ENCODE results near the gene DESI1.

DNA sequence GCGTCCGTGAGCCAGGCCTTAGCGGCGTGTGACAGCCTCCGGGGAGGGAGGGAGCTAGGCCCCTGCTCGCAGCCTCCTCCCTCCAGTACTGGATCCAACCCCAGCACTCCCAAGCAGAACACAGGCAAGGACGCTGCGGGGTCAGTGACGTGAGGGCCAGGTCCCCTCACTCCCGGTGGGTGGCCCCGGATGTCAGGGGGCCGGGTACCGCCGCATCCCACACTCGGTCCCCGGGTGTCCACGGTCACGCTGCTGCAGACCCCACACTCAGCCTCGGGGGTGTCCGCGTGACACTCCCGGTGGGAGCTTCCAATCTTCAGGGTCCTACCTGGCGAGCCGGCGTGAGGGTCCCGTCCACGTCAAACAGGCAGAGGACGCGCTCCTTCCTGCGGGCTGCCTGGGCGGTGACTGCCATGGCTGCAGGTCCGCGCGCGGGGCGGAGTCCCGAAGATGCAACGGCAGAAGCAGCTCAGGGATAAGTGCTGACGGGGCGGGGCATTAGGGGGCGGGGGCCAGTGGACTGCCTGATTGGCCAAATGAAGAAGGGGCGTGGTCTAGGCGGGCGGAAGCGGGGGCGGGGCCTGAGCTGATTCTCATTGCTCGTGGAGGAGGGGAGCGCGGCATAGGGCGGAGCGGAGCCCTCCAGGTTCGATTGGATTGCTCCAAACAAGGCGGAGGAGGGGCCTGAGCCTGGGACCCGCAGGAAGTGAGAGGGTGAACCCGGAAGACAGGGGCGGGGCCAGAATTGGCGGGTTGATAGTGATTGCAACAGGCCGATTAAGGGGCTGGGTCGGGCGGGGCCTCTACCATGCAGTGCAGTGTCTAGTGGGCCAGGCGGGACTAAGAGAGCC lies 31.2 kb downstream of the DESI1 start, which contains the start of gene PMM1:
- TF ChIP-seq POLR2A (IDR thresholded peaks at IDR 0.05): peak; percentile 61 to 96
- TF ChIP-seq, protein P1, sequence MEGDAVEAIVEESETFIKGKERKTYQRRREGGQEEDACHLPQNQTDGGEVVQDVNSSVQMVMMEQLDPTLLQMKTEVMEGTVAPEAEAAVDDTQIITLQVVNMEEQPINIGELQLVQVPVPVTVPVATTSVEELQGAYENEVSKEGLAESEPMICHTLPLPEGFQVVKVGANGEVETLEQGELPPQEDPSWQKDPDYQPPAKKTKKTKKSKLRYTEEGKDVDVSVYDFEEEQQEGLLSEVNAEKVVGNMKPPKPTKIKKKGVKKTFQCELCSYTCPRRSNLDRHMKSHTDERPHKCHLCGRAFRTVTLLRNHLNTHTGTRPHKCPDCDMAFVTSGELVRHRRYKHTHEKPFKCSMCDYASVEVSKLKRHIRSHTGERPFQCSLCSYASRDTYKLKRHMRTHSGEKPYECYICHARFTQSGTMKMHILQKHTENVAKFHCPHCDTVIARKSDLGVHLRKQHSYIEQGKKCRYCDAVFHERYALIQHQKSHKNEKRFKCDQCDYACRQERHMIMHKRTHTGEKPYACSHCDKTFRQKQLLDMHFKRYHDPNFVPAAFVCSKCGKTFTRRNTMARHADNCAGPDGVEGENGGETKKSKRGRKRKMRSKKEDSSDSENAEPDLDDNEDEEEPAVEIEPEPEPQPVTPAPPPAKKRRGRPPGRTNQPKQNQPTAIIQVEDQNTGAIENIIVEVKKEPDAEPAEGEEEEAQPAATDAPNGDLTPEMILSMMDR (IDR thresholded peaks at IDR 0.05): peak in 1 of 4 experiments; percentile 24

Data from uterus (tissue), 2 donors.